Left kidney (tissue), 2 donors: ENCODE results near the gene TNS3. TPM values are rescaled to one million over a fixed set of nuclear protein-coding genes. Genes with fewer than 3 reads are reported as not detected.

Experiments used
- DNase-seq: peaks from one replicate; pipeline ENCODE4 v3.0.0-alpha.2; 2013
- polyA plus RNA-seq: library from polyadenylated mRNA; unstranded; fragments of 120-200 nt; gene quantifications from one replicate; pipeline ENCODE4 v1.2.1, GENCODE V29; 2013; ENCODE audit not compliant: insufficient read length

The TNS3 gene
- polyA plus RNA-seq, 1 donor, result 87.4 TPM

DNA sequence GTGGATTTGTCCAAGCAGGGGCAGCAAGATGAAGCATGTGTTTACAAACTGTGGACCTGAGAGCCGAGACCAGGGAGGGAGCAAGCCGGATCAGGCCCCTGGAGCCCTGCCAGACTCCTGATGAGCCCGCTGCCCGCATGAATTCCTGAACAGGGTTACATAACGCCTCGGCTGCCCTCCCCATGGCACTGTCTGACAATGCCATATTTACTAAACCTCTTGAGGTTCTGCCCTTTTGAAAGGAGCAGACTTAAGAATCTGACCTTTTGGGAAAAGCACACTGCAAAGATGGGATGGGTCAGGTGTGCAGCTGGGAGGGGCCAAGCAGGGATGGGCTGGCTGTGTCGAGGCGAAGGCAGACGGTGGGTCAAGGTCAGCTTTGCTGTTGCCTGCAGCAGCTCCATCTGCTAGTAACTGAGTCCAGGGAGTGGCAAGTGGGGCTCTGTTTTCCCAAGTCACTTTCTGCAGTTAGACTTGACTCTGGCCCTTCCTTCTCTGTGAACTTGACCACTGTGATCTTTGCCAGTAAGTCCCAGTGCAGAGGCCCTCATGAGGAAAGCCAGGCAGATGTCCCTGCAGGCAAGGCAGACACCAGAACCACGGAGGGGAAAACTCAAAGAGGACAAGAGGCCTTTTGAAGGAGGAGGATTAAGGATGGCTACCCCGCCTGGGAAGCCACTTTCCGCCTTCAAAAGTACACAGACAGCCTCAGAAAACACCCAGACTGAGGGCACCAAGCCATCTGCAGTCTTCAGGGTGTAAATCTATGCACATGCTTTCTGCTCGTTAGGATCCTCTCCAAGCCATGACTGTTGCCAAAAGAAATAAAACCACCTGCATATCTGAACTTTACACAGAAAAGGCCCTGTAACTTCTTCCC lies 175.8 kb downstream of the TNS3 start:
- no peak for DNase-seq

DNA sequence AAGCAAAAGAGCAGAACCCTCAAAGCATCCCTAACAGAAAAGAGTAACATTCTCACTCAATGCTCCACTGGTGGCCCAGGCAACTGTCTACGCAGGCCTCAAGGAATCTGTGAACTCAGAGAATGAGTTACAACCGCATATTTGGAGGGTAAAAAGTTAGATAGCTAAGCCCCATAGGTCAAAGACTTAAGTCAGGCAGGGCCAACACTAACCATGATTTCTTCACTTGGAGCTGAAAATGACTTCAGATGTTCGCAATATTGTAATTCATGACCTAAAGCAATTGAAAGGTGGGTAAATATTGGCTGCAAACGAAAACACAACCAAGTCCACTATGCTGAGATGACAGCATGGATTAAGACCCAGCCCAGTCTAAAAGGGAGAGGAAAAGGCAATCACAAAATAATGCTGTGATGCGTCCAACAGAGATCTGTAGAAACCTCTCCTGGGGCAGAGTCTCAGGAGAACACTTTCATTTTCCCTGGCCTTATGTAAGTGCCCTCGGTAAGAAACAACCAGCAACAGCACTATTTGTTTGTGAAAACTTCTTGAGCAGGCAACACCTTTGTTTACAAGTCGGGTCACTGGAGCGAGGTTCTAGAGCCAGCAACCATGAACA lies 176.5 kb downstream of the TNS3 start:
- no peak for DNase-seq

DNA sequence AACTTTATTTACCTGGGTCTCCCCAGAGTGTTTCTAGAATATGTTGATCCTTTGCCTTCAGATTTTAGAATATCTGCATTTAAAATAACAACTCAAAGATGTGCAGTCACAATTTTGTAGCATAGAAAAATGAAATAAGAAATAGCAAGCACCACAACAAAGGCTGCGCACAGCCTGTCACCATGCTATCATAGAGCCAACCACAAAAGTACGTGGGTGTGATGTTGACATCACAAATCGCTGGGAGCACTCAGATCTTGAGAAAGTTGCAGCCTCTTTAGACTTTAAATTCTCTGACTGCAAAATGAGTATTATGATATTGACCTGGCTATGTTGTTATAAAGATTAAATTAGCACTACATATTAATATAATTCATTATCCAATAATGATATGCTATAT lies 177.9 kb downstream of the TNS3 start:
- DNase-seq, result no peak

DNA sequence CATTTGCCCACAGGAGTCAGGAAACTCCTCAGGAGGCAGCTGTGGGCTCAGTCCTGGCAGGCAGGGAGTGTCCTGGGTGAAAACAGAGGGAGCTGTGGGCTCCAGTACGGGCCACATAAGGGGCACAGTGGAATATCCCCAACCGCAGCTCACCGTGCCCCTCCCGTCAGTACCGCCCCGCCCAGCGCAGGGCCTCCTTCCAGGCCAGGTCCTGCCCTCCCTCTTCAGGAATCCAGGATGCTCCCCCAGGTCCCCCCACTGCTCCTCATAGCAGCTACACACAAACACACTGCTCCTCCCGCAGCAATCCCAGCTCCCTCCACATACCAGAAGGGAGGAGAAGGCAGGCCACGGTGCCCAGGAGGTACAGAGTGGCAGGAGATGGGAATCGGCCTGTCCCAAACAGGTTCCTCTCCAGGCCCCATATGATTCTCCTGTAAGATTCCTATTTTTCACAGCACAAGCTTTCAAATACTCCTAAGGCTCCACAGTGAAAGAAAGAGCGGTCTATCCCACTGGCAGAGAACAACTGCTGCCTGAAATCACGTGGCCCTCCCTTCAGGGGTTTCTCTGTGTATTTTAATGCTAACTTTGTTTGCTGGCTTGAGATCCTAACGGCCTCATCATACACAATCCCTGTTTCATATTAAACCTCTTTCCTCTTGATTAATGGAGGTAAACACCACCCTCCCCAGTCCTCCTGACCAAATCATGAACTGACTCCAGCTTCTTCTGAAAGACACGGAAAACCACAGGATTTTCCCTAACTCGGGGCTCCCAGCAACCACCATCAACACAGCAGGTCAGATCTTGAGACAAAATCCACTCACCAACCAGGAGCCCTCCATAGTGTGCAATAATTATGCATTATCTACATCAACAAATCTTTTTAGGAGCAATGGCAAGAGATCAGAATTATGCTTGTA lies 178.7 kb downstream of the TNS3 start:
- no peak for DNase-seq

DNA sequence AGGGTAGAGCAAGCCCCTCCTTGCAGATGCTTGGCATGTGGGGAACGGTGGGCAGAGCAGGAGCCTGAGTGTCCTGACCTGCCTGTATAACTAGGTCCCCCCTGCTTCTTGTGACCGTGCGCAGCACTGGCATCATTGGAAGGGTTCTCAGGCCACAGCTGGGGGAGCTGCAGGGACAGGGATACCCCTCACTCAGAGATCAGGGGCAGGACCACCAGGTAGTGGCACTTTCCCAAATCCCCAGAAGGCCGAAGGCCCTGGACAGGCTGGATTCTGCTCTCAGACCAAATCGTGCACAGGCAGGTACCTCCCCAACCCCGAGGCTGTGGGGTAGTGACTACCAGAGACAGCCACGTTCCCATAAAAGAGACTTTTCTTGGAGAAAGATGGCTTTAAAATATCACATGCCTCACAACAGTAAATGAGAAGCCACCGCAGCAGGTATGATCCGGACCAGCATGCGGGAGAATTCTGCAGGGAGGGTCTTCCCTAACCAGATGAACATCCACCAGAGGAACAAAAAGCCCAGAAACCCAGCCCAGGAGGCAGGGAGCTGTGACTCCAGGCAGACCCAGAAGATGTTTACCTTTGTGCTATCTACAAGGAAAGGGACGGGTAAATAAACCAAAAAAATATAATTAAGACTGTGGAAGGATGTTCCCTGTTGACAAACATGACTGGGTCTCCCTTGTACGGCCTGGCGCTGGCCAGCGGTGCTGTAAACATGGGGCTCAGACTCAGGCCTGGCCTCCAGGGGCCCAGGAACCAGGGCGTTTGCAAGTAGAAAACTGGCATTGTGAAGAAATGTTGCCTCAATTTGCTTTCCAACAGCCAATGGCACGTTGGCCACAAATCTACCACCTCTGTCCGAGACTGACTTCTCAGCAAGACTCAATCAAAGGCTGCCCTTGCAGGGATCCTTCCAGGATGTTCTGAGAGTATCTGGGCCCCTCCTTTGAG lies 180.0 kb downstream of the TNS3 start:
- DNase-seq, result no peak

DNA sequence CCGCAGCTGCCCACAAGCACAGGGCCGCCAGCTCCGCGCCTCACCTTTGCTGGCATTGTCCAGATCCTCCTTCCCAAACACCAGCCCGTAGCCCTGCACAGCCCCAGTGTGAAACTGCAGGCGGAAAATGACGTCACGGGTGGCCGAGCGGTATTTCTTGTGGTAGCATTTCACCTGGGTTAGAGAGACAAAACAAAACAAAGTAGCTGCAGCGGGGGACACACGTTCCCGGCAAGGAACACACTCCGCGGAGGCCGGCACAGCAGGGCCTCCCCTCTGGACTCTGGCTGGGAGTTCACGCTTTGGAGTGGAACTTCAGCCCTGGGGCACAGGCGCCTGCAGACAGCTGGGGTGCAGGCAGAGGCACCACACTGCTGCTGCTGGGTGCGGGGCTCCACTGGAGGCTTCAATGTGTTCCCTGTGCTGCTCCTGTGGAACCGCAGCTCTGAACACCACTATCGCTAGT lies 181.1 kb downstream of the TNS3 start:
- DNase-seq, result no peak

DNA sequence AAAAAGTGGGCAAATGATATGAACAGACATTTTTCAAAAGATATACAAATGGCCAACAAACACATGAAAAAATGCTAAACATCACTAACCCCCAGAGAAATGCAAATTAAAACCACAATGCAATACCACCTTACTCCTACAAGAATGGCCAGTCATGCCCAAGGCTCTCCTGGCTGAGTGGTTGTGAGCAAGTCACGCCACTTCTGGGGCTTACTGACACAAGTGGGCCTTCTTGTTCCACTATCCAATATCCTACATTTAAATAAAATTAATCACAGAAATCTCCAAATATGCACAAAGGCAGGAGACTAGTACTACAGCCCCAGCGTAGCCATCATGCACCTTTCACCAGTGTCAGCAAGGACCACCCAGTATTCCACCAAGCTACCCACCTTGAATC lies 181.9 kb downstream of the TNS3 start:
- no peak for DNase-seq

DNA sequence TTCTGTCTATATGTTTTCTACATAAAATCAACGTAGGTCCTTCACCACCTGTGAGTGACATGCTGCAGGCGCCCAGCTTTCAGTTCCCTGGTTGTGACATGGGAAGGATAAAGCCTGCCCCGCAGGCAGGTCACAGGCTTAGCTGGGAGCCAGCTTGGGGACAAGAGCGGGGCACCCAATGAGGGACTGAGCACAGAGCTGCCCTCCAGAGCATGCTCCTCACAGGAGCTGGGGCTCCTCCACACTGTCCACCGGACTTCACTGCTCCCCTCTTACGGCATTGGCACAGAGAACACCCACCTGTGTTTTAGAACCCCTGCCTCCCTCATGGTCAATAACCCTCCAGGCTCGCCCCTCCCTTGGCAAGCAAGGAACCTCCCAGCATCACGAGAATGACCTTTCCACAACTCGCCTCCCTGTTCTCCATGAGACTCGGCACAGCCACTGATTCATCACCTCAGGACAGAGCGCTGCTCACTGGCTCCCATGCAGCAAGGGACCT lies 187.1 kb downstream of the TNS3 start:
- no peak for DNase-seq

DNA sequence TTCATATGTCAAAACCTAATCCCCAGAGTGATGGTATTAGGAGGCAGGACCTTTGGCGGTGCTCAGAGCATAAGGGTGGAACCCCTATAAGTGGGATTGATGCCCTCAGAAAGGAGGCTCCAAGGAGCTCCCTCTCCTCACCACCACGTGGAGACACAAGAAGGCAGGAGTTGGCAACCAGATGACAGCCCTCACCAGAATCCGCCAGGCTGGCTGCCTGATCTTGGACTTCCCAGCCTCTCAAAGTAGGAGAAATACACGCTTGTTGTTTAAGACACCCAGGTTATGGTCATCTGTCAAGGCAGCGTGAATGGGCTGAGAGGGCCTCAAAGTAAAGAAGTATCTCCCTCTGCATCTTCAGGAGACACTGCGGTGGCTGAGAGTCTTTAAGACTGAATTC lies 187.7 kb downstream of the TNS3 start:
- DNase-seq, result no peak

DNA sequence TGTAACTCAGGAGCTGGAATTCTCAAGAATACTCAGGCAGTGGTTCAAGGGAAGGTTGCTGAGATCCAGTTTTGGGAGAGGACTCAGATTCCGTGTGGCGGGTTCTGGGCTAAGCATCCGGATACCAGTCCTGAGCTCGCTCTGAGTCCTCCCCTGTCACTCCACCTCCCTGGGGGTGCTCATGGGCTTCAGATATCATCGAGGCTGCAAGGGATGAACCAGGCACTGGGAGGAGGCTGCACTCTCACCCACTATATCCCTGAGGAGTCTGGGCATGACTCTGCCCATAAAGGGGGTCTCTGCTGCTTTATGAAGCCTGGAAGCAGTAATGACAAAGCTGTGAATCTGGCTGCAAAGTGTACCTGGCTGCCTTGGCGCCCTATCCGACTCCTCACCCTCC lies 188.5 kb downstream of the TNS3 start:
- DNase-seq, result no peak

DNA sequence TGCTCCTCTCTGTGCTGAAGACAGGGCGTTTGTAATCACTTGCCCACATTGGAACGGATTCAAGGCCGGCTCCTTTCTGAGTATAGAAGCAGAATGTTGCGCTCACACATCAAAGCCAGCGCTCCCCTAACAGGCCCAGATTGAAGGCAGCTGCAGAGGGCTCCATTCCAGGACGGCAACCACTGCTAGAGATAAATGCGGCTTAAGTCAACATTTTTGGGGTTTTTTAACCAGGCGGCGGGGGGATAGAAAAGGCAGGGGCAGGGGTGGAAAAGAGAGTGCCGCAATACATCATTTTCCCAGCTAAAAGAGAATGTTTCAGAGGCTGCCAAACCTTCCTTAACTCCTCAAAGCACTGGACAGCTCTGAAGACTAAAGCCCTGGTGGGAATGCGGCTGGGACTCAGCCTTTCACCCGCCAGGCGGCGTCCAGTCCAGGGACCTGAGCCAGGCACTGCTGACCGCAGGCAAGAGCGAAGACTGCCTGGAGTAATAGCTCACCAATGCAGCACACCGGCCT lies 189.6 kb downstream of the TNS3 start:
- DNase-seq, result peak; percentile 61

DNA sequence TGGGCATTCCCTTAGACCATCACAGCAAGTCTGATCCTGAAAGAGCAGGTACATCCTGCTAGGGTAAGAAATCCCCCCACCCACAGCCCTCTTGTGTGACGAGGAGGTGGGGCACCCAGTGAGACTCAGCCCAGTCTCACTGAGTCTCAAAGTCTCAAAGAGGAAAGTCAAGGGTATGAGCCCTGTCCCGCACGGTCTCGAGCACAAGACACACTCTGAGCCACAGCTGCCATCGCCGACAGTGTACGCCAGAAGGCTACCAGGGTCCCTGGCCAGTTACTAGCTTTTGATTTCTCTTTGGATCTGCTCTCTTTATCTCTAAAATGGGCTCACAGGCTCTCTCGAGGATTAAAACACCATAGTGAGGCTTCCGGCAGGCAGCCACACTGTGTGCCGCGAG lies 190.2 kb downstream of the TNS3 start:
- DNase-seq, result no peak

DNA sequence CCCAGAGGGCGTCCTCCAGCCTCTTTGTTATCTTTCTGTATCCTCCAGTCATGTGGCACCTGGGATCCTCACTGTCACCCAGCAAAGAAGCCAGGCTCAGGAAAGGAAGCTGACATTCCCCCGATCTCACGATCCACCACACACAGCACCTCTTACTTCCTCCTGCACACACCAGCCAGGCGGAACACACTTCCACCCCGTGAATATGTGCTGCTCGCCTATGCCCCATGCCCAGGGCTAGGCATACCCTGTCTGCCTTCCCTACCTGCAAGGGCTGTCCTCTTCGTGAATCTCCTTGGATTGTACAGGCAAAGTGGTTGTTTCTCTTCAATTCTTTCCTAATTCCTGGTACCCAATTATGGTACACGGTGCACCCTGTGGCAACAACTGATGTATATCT lies 191.0 kb downstream of the TNS3 start:
- no peak for DNase-seq

DNA sequence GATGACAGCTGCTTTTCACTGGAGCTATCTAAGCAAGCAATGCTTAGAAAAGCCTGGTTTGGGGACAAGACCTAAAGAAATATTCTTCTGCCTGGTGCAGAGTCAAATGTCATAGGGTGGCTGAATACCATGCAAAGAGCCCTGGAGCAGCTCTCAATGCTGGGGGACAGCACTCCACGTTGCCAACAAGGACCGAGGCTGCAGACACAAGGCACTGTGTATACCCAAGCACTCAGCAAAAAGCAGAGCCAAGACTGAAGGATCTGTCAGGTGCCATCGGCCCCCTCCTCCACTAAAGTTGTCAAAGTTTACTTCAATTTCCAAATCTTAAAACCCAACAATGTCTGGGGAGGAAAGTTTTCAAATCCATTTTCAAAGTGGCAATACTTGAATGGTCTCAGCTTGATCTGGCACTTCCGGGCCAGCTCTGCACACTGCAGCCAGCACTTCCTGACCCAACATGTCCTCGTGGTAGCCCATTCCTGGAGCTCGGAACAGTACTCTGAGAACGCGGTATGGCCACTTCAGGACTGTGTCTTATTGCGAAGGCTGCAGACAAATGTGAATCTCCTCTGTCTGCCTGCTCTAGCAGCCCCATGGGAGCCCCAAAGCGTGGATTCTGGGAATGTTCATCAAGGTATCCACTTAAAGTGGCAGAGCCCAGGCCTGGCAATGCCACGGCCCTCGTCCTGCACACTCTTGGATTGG lies 191.8 kb downstream of the TNS3 start:
- no peak for DNase-seq

DNA sequence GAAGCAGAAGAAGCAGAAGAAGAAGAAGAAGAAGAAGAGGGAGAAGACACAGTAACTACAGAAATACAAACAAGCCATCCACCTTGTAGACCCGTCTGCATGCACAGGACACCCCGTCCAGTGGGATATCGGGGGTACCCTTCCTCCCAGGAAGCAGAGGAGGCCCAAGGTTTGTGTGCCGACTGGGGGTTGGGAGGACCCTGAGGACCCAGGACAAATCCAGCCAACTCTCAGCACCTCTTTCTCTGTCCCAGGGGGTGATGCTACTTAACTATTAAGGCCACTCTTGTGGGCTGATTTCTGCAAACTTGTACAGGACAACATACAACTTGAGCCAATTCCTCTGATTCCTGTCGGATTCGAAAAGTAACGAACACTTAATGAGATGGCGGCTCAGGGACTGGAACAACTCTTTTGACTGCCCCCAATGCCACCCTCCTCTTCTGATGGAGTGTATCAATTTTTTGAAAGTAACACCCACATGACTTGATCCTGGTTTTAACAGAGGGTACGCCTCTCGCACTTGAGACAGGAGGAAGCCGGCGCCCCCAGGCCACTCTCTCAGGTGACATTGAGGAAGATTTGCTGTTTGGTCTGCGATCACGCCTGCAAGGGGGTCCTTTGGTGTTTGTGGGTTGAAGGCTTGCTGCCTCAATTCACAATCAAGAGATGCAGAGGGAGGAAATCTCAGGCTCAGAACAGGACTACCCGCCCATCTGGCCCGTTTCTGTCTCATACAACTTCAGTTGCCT lies 192.6 kb downstream of the TNS3 start:
- no peak for DNase-seq

DNA sequence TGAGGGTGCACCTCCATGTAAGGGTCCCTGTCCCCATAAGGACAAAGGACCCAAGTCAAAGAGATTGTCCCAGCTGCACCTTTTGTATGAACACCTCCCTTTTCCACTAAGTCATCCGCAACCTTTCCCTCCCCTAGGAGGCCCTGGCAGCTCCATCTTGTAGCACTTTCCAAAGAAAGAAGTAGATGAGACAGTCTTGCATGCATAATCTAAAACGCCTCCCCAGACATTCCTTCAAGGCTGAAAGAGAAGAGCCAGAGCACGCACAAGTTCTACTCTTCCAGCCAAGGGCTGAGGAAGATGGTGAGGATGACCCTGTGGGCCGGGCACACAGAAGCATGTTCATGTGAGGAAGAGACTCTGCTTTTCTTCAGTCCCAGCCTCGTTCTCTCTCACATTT lies 194.4 kb downstream of the TNS3 start:
- no peak for DNase-seq

DNA sequence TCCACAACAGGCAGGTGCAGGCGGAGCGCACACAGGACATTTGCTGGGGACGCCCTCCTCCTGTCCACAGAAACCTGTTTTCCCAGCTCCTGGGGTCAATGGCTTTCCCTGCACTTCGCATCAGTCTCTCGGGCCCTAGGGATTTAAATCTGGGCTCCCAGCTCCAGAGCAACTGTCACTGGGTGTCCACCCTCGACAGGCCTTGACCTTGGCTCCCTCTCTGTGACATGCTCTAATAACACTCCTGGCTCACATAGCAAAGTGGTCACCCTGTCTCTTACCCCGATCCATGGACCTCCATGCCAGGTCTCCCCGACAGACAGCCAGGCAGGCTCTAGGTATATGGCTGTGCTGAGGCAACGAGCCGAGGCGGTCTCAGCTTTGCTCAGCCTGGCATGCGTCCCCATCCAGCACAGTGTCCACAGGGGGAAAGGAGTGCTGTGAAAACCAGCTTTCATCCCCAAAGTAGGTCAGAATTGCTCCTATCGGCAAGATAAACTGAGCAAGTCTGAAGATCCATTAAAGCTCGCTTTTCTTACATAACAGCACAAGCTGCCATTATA lies 195.6 kb downstream of the TNS3 start:
- DNase-seq, result no peak

DNA sequence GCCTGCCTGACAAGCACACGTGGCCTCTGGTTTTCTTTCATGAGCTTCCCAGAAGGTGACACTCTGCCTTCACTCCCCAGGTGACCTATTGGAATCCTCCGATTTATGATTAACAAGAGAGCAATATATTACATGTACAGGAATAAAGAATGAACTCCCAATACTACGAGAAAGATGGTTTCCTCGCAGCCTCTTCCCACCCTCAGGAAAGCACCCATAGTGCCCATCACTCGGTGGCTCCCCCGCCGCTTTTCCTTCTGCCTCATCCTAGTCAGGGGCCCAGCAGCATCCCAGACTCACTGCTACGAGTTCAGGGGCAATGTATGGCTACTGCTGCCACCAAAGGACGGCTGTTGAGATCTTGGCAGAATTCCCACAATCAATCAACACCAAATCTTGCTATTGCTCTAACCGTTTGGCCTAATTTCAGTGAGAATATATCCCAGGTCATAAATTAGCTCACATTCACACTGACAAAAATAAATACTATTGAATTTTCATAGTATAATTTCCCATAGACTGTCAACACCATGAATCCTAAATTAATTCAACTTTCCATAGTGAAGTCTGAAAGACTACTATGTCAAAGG lies 196.3 kb downstream of the TNS3 start:
- DNase-seq, result no peak
